HG02970 (cell line): ENCODE data around the gene PSMC6.

Experiments
- ATAC-seq: cut with Tn5 transposase; IDR thresholded peaks from one replicate; pipeline ENCODE4 v1.9.1; 2021; ENCODE audit warnings: mild to moderate bottlenecking, moderate library complexity, moderate number of reproducible peaks; ENCODE audit not compliant: unreplicated experiment, low FRiP score

Gene PSMC6

DNA sequence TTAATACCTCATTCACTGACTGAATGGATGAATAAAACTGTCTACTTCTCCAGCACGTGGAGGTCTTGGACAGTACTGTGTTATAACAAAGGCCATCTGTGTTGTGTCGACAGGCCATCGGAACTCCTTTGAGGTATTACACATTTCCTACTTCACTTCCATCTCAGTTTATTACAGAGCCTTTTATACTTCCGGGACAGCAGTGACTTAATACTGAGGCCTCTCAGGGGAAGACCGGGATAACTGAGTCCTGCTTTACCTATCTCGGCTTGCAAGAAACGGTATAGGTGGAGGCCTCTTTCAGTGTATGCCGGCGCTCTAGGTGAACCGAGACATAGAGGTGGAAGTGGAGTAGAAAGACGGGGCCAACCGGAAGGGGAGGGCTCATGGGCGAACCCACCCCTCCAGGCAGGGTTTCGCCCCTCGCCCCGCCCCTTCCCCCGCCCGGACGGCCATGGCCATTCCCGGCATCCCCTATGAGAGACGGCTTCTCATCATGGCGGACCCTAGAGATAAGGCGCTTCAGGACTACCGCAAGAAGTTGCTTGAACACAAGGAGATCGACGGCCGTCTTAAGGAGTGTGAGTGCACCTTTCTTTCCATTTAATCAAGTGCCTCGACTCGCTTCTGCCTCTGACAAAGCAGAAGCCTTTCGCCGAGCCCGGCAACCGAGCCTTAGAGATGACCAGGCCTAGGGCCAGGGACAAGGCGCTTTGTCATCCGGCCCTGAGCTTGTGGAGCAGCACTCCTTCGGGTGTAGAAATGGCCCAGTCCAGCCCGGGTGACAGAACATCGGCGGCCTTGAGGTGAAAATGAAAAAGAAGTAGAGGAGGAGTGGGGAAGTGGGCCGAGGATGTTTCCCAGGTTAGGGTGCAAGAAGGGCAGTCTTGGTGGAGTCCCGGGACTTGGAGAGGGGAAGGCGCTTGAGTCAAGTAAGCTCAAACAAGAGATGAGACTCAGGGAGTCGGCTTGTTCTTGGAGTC, at the start of gene PSMC6:
TSS of gene PSMC6 (plus strand) at position 477 of the 983 bp plus-strand sequence. CDS start at position 497, 20 bp downstream.
- peak; percentile 92 for ATAC-seq

DNA sequence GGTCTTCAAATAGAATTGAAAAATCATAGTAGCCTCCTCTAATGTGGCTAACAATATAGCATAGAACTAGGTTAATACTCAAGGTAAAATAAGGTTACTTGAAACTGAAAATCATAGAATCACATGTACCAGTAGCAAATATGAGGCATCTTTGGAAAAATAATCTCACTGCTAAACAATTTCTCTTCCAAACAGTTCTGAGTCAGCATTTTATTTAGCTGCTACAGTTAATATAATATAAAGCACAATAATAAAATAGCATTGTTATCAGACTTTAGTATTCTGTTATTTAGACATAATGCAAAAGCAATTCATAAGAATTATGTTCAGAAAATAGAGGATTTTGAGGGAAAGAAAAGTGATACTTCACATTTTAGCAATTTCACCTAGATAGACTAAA, 46.7 kb upstream of the PSMC6 start:
- no peak for ATAC-seq

- ATAC-seq = no peak
These were observed 46.2 kb upstream of the PSMC6 start for GRCh38 chr14:52660832-52661231.

GRCh38 chr14:52661314-52661713, 45.7 kb upstream of the PSMC6 start:
- ATAC-seq = no peak

GRCh38 chr14:52663850-52664249, 43.1 kb upstream of the PSMC6 start:
- ATAC-seq = no peak

- no peak for ATAC-seq
These were observed 28.4 kb upstream of the PSMC6 start for GRCh38 chr14:52678591-52678990.

- ATAC-seq = no peak
These were observed 22.9 kb upstream of the PSMC6 start for GRCh38 chr14:52683985-52684520.

GRCh38 chr14:52686176-52686575, 20.8 kb upstream of the PSMC6 start:
- no peak for ATAC-seq

DNA sequence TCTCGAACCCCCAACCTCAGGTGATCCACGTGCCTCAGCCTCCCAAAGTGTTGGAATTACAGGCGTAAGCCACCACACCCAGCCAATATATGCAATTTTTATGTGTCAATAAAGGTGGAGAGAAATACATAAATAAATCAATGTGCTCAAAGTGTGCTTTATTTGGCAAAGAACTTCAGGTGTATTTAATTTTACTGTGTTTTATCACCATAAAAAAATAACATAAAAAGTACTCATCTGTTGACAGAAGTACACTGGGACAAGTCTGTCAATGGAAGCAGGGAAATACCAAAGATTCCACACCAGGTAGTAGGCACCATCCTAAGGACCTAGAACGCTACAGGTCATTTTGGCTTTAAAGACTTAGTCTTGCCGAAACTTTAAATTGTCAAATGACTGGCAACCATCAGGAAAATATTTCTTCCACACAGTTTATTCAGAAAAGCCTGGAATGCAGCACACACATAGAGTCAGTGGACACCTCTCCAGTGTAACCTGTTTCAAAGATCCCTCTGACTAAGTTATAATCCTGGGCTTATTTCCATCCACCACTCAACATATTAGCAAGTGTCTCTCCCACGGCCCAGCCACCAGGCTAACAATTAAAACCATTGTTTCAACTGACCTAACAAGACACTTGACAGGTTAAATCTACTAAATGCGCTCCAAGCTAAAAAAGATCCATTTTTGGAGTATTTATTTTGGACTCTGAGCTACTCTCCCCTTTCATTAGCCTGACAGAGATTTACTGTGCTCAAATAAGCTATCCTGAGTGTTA, 15.8 kb upstream of the PSMC6 start:
- no peak for ATAC-seq

GRCh38 chr14:52692248-52692962, 14.6 kb upstream of the PSMC6 start:
- no peak for ATAC-seq

GRCh38 chr14:52693036-52693435, 14.0 kb upstream of the PSMC6 start:
- ATAC-seq = no peak

DNA sequence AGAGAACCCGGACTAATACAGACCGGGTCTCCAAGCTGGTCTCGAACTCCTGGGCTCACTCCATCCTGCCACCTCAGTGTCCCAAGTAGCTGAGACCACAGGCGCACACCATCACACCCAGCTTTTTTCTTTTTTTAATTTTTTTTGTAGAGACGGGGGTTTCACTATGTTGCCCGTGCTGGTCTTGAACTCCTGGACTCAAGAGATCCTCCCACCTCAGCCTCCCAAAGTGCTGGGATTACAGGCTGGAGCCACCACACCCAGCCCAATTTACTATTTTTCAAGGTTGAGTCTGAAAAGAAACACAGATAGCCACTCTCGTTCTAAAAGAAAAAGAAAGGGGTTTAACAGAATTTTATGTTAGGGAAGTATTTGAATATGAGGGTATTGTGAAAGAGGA, 13.5 kb upstream of the PSMC6 start:
- no peak for ATAC-seq

- peak; percentile 48 for ATAC-seq
These were observed 12.1 kb upstream of the PSMC6 start for GRCh38 chr14:52694761-52695480.

DNA sequence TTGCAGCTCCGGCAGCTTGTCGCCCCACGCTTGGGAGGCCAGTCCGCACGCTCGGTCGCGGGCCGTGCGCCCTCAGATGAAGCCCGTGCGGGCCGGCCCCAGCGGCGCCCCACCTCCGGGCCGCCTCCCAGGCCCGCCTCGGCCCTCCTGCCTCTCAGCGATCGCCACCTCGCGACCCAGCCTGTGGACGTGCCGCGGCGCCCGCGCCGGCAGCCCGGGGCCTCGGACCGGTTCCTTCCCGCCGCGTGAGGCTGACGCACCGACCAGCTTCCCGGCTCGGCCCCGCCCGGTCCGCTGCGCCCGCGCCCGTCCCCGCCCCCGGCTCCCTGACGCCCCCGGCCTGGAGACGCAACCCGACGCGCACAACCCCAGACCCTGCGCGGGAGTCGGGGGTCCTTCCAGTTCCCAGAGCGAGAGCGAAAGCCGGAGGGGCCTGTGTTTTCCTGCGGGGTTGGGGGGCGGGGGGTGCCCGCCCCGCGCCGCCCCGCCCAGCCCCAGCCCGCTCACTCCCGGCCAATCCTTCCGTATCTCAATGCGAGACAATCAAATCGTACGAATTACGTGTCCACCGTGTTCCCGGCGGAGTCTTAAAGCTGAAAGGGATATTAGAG, 11.4 kb upstream of the PSMC6 start, which contains the start of gene ERO1A:
TSS of gene ERO1A (minus strand) at position 78 of the 611 bp plus-strand sequence. CDS start at position 1, 77 bp downstream.
- peak; percentile 63 for ATAC-seq

DNA sequence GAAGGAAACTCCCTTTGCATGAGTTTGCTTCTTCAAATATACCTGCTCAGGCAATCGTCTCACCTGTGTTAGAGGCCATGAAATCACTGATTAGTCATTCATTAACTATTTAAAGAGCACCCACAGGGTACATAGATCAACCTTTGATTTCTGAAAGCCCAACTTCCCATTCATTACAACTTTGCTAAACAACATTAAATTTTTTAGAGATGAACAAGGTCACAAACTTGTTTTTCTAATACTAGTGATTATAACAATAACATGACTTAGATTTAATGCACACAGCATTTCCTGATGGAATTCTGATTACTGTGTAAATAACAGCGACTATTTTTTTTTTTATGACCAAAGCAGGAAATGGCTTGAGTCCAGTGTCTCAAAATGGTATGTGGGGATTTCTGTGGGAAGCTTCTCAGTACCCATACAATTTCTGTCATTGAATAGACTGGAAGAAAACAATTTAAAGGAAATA, 6.3 kb upstream of the PSMC6 start:
- no peak for ATAC-seq

DNA sequence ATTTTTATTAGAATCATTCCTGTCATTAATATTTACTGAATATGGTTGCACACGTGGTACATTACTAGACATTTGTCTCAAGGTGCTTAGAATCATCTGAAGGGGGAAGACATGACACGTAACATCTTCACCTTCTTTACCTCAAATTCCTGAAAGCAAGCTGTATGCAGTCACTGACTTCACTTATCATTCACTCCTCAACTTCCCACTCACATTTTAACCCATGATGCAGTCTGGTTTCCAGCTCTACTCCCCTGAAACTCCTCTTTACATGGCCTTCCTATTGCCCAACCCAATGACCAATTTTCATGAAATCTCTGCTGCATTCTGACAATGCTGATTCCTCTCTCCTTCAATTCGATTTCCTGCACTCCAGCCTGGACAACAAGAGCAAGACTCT, 5.8 kb upstream of the PSMC6 start:
- no peak for ATAC-seq

GRCh38 chr14:52703225-52703624, 3.8 kb upstream of the PSMC6 start:
- no peak for ATAC-seq

GRCh38 chr14:52703664-52704063, 3.3 kb upstream of the PSMC6 start:
- ATAC-seq = no peak

- ATAC-seq = no peak
These were observed 714 bp upstream of the PSMC6 start for GRCh38 chr14:52706286-52706685.
